HG02623 (cell line): ENCODE measurements around the gene MACROD2.

Experiments
- ATAC-seq: cut with Tn5 transposase; IDR thresholded peaks from one replicate; pipeline ENCODE4 v1.9.1; 2021; ENCODE audit warnings: moderate library complexity; ENCODE audit not compliant: unreplicated experiment

The MACROD2 gene

DNA sequence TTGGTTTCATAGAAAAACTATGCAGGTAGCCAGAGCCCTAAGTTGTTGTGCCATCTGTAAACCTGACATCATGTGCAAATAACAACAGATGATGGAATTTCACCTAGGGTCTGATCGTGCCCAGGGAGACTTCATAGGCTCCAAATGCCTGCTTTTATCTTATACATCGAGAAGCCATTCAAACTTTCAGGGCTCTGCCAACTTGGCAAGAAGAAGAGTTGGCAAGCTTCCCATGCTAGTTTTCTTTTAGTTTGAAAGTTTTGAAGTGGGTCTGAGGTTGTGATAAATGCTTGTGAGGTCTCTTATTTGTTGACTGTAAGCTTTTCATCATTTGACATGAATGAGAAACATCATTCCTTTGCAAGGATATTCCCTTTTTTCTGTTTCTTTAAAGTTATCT lies 517.5 kb downstream of the MACROD2 start:
- ATAC-seq, result no peak

- ATAC-seq, result no peak
Observed at GRCh38 chr20:14518648-14519047, 523.3 kb downstream of the MACROD2 start.

DNA sequence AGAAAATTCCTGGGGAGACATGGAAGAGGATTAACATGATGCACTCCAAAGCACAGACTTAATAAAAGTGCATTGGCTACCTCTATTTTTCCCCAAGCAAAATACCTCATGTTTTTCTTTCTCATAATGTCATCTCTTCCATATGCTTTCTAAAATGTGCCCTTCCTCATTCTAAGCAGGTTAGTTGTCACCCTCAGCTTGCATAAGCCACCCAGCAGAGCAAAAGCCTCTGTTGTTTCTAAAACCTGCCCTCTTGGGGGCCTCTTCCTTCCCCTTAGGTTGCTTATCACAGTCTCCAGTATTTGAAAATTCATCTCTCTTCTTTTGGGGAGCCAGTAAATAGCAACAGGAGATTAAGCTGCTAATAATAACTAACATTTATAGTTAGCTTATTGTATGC lies 525.7 kb downstream of the MACROD2 start:
- ATAC-seq, result no peak

- no peak for ATAC-seq
Observed at GRCh38 chr20:14521436-14521835, 526.1 kb downstream of the MACROD2 start.

GRCh38 chr20:14522595-14522994 lies 527.3 kb downstream of the MACROD2 start:
- ATAC-seq, result no peak

DNA sequence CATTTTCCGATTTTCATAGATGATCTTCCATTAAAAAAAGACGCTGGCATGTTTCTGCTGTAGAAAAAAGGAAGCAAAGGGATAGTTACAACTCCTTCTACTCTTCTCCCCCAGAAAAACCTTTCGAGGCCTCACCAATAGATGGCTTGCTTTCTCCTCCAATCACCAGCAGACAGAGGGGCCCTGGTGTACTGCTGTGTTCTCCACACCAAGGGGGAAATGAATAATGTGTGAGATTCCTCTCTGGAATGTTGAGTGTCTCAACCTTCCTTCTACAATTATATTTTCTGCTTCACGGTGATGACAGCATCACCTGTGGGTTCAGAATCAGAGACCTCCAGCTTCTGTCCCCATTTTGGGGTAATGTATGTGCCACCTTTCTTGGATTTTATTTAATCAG lies 527.8 kb downstream of the MACROD2 start:
- ATAC-seq, result no peak

DNA sequence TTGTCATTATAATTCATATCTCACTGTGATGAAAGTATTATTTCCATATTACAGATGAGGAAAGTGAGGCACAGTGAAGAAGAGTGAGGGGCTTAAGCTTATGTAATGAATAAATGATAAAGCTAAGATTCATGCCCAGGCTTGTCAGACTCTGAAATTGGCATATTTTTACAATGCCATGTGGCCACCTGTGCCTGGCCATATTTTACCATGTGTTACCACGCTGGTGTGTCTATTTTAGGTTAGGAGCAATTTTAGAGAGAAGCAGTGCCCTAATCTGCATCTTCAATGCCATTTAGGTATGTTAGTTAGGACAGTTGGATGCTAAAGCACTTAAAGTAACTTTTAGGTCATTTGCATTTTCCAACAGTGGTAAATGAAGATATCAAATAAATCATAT lies 530.1 kb downstream of the MACROD2 start:
- no peak for ATAC-seq

GRCh38 chr20:14526891-14527290 lies 531.6 kb downstream of the MACROD2 start:
- ATAC-seq, result no peak

GRCh38 chr20:14531786-14532185 lies 536.5 kb downstream of the MACROD2 start:
- ATAC-seq, result no peak

GRCh38 chr20:14536738-14537137 lies 541.4 kb downstream of the MACROD2 start:
- ATAC-seq, result no peak

GRCh38 chr20:14538433-14538832 lies 543.1 kb downstream of the MACROD2 start:
- ATAC-seq, result peak; percentile 98

- ATAC-seq, result no peak
Observed at GRCh38 chr20:14543040-14543439, 547.7 kb downstream of the MACROD2 start.

- ATAC-seq, result no peak
Observed at GRCh38 chr20:14544688-14545087, 549.4 kb downstream of the MACROD2 start.

DNA sequence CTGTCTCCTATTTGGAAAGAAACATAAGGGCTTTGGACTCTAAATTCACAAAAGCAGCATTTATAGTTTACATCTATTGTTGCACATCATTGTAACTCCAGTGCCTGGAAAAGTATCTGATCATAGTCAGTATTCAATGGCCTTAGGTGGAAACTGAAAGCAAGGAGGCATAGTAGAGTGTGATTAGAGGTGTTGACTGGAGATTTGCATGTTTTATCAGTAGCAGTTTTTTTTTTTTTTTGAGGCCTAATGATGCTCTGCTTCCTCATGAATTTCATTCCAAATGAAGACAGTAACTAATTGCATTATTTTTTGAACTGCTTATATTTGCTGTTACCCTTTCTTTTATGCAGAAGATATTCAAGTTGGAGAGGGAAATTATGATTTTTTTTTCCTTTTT lies 555.3 kb downstream of the MACROD2 start:
- no peak for ATAC-seq

GRCh38 chr20:14553774-14554534 lies 558.6 kb downstream of the MACROD2 start:
- ATAC-seq, result no peak

- ATAC-seq, result no peak
Observed at GRCh38 chr20:14555676-14556075, 560.4 kb downstream of the MACROD2 start.

GRCh38 chr20:14556206-14556605 lies 560.9 kb downstream of the MACROD2 start:
- ATAC-seq, result no peak

GRCh38 chr20:14559612-14560011 lies 564.3 kb downstream of the MACROD2 start:
- no peak for ATAC-seq

DNA sequence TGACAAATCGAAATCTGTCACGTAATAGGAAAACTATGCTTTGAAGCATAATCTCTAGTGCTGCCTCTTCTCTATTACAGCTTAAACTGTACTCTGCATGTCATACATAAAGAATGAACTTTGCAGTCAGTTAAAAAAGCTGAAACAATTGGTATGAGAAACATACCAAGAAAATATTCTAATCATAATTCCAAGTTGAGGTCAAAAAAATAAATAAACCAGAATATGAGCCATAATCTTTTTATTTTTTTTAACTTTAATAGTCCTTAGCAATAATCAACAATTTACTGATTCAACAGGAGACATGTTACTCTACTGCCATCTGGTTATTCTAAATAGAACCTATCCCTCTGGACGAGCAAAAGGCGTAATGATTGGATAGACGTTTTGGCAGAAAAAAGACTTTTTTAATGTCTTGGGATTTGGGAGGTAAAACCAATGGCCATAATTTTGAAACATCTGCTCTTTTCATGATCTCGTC lies 566.5 kb downstream of the MACROD2 start:
- ATAC-seq, result no peak

GRCh38 chr20:14562981-14563380 lies 567.7 kb downstream of the MACROD2 start:
- ATAC-seq, result no peak

GRCh38 chr20:14566505-14566904 lies 571.2 kb downstream of the MACROD2 start:
- ATAC-seq, result no peak

DNA sequence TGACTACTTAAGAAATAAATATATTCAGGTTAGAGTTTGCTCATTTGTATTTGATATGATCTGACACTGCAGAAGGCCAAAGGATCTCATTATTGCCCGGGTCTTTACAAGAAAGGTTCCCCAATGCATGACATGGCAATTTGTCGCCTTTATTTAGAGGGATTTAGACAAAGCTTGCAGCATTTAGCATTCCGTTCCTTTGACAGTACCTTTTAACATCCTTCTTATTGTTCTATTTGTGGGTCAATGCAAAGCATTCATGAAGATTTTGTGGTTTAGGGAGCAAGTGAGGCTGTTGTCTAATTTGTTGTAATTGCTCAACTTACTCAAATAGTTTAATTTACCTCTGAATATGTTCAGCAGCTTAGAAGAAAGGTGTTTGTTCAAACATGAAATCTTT lies 572.9 kb downstream of the MACROD2 start:
- no peak for ATAC-seq

DNA sequence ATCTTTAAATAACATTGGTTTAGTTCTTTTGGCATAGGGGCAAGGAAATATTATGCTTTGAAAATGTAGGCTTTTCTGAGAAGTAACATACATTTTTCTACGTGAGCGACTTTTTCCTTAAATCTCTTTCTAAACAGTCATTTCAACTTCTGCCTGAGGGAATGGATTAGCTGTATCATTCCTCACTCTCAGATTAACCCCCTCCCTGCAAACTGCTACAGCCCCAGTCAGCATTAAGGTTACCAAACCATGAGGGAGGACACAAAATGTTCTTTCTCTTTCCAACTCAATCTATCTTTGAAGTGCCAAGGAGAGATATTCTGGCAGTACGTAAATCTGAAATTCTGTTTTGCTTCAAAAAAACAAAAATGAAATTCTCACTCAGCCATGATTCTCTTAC lies 573.4 kb downstream of the MACROD2 start:
- ATAC-seq, result no peak
